SK-N-SH (cell line): ENCODE measurements around the gene PBX1.

Source experiments
- EZH2phosphoT487 ChIP-seq: fragments of 200-600 bp; sonication (generic); IDR thresholded peaks from 2 replicates; pipeline ENCODE4 v1.6.1; 2017; ENCODE audit warnings: low read depth, mixed run types, mild to moderate bottlenecking, antibody characterized with exemption, moderate library complexity, borderline replicate concordance
- FOXM1 ChIP-seq: IDR thresholded peaks from 2 replicates; pipeline ENCODE4 v1.4.0; 2012; ENCODE audit warnings: low read depth, mild to moderate bottlenecking
- RAD21 ChIP-seq: IDR thresholded peaks from 2 replicates; pipeline ENCODE4 v1.6.1; 2012; ENCODE audit warnings: mild to moderate bottlenecking, low read length
- TF ChIP-seq, protein P1 (sequence below): fragments of 200-600 bp; sonication (generic); IDR thresholded peaks from 2 replicates; pipeline ENCODE4 v1.6.1; 2017; ENCODE audit warnings: antibody characterized with exemption, mild to moderate bottlenecking, moderate library complexity
- TF ChIP-seq, protein P2 (sequence below): IDR thresholded peaks from 2 replicates; pipeline ENCODE4 v1.4.0; 2012; ENCODE audit warnings: low read depth

DNA sequence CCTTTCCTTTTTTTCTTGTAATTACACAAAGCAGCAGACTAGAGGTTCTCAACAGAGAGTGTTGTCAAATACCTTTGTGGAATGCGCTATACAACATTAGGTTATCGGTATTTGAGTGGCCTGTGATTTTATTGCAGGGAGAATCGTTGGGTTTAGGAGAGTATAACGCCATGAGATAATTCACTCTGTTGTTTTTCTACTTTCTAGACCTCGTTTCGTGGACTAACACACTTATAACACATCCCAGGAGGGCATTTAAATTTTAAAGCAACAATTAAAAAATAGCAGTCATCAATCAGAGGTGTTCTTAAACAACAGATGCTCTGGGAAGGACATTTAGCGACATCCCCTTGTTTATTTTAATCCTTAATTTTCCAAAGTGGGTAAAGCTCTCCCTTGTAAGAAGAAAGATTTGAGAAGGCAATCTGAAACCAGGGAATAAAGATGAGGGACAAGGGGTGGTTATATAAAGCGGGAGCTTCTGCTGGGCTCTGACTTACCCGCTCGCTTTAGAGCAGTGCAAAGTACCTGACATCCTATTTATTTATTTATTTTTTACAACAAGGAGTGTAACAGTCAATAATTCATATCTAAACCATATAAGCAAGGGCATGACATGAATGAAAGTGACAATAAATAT, 4.9 kb downstream of the PBX1 start:
- TF ChIP-seq RAD21 (no peak), EZH2phosphoT487 (no peak), FOXM1 (no peak)
- TF ChIP-seq, protein P1, sequence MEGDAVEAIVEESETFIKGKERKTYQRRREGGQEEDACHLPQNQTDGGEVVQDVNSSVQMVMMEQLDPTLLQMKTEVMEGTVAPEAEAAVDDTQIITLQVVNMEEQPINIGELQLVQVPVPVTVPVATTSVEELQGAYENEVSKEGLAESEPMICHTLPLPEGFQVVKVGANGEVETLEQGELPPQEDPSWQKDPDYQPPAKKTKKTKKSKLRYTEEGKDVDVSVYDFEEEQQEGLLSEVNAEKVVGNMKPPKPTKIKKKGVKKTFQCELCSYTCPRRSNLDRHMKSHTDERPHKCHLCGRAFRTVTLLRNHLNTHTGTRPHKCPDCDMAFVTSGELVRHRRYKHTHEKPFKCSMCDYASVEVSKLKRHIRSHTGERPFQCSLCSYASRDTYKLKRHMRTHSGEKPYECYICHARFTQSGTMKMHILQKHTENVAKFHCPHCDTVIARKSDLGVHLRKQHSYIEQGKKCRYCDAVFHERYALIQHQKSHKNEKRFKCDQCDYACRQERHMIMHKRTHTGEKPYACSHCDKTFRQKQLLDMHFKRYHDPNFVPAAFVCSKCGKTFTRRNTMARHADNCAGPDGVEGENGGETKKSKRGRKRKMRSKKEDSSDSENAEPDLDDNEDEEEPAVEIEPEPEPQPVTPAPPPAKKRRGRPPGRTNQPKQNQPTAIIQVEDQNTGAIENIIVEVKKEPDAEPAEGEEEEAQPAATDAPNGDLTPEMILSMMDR, result no peak
- TF ChIP-seq, protein P2, sequence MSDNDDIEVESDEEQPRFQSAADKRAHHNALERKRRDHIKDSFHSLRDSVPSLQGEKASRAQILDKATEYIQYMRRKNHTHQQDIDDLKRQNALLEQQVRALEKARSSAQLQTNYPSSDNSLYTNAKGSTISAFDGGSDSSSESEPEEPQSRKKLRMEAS, result no peak
